HepG2 (cell line): ENCODE results near the gene ZBTB8OS. TPM values are rescaled to one million over a fixed set of nuclear protein-coding genes. Genes with fewer than 3 reads are reported as not detected.

Source experiments
- FOXP1 ChIP-seq, 2 experiments: fragments of 450-650 bp in 1 of 2; IDR thresholded peaks; 2 replicates each; pipeline ENCODE4 v1.6.1; 2017 to 2018; ENCODE audit warnings: antibody characterized with exemption in 1 of 2
- HOXA3 ChIP-seq: sonication (generic); formaldehyde crosslinking; IDR thresholded peaks from 2 replicates; pipeline ENCODE4 v1.5.0; 2020; ENCODE audit warnings: missing genetic modification reagents
- NONO ChIP-seq, 2 experiments: fragments of 450-650 bp in 1 of 2; sonication (generic) in 1 of 2; formaldehyde crosslinking in 1 of 2; IDR thresholded peaks in 1 of 2; conservative IDR thresholded peaks in 1 of 2; 2 replicates each; pipeline versions ENCODE4 v1.6.1 to v1.8.0; 2017 to 2022; ENCODE audit warnings: mild to moderate bottlenecking in 1 of 2, missing genetic modification reagents in 1 of 2, moderate library complexity in 1 of 2
- RBM22 ChIP-seq: fragments of 200-400 bp; formaldehyde crosslinking; optimal IDR thresholded peaks from 2 replicates; pipeline ENCODE3; 2017; ENCODE audit warnings: mild to moderate bottlenecking, low read length, moderate library complexity
- TEAD3 ChIP-seq: optimal IDR thresholded peaks from 2 replicates; pipeline ENCODE3; 2016; ENCODE audit warnings: borderline replicate concordance
- ZNF234 ChIP-seq: sonication (generic); formaldehyde crosslinking; conservative IDR thresholded peaks from 2 replicates; pipeline ENCODE4 v1.5.1; 2020; ENCODE audit warnings: mild to moderate bottlenecking, missing genetic modification reagents
- ZNF30 ChIP-seq: sonication (generic); formaldehyde crosslinking; IDR thresholded peaks from 2 replicates; pipeline ENCODE4 v1.5.0; 2020; ENCODE audit warnings: mild to moderate bottlenecking, missing genetic modification reagents
- polyA plus RNA-seq, 8 experiments: library from polyadenylated mRNA; depleted of rRNA in 3 of 8; stranded (reverse) in 7 of 8; unstranded in 1 of 8; fragments of >200 nt; fragmentation: Illumina TruSeq in 4 of 8; extraction: Trizol in 4 of 8; gene quantifications; 2 replicates each; pipeline versions ENCODE4 v1.2.1 to v1.2.3, GENCODE V29; 2011 to 2016; ENCODE audit warnings: low read depth in 4 of 8, missing spikeins in 1 of 8, mixed read lengths in 1 of 8; ENCODE audit not compliant: insufficient read depth in 1 of 8
- total RNA-seq, 5 experiments: library from RNA; depleted of rRNA; stranded (reverse); fragments of >200 nt; fragmentation: Illumina TruSeq; extraction: Trizol; gene quantifications; 2 replicates each; pipeline ENCODE4 v1.2.3, GENCODE V29; 2016; ENCODE audit warnings: low read depth in 1 of 5
- TF ChIP-seq, protein P1 (sequence below): sonication (generic); formaldehyde crosslinking; IDR thresholded peaks from 2 replicates; pipeline ENCODE4 v1.5.0; 2020; ENCODE audit warnings: missing genetic modification reagents, mild to moderate bottlenecking, borderline replicate concordance
- TF ChIP-seq, protein P2 (sequence below): IDR thresholded peaks from 2 replicates; pipeline ENCODE4 v1.6.1; 2016; ENCODE audit warnings: low read depth, missing genetic modification reagents, missing compliant biosample characterization
- TF ChIP-seq, protein P3 (sequence below): sonication (generic); formaldehyde crosslinking; IDR thresholded peaks from 2 replicates; pipeline ENCODE4 v1.5.0; 2020; ENCODE audit warnings: mild to moderate bottlenecking, missing genetic modification reagents, borderline replicate concordance
- TF ChIP-seq, protein P4 (sequence below): sonication (generic); formaldehyde crosslinking; IDR thresholded peaks from 2 replicates; pipeline ENCODE4; 2020; ENCODE audit warnings: missing genetic modification reagents, mild to moderate bottlenecking, borderline replicate concordance
- TF ChIP-seq, protein P5 (sequence below): sonication (generic); formaldehyde crosslinking; IDR thresholded peaks from 2 replicates; pipeline ENCODE4 v1.4.0; 2020; ENCODE audit warnings: missing genetic modification reagents

Gene ZBTB8OS
- total and polyA plus RNA-seq, 2 of the 13 experiments (the other 11 are each of a cell fraction or from before 2014, with no cell fraction given) = 57.7 to 84.8 TPM

DNA sequence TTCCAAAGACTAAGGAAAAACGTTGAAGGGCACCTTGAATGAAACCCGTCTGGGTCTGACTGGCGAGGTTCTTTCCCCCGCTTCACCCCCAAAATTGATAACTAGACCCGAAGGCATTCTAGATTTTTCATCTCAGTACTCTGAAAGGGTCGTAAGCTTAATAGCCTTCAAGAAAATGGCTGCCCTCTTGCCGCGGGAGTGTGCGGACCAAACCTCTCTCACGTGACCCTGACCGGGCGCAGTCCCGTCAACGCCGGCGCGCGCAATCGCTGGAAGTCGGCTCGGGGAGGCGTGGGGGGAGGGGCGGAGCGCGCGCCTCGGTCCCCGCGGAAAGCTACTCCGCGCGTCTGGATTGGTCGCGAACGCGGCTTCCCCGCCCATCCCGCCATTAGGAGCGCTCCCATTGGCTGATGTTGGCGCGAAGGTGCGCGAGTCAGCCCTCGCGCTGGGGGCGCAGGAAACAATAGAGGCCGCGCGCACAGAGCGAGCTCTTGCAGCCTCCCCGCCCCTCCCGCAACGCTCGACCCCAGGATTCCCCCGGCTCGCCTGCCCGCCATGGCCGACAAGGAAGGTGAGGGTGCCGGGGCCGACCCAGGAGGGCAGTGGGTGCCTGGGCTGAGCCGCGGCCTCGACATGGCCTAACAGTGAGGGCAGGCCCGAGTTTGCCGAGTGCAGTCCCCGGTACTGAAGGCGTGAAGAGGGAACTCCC, 556 bp upstream of the ZBTB8OS start, which contains the start of gene RBBP4 (continued):
- TF ChIP-seq, protein P1, sequence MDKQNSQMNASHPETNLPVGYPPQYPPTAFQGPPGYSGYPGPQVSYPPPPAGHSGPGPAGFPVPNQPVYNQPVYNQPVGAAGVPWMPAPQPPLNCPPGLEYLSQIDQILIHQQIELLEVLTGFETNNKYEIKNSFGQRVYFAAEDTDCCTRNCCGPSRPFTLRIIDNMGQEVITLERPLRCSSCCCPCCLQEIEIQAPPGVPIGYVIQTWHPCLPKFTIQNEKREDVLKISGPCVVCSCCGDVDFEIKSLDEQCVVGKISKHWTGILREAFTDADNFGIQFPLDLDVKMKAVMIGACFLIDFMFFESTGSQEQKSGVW (CRISPR knock-in tag) = peak; percentile 92
- TF ChIP-seq RBM22 (no peak), HOXA3 (CRISPR knock-in tag) (peak; percentile 94), ZNF30 (CRISPR knock-in tag) (peak; percentile 59; the same call in 1 of the 2 replicates), FOXP1 (IDR thresholded peaks at IDR 0.05) (no peak), FOXP1 (CRISPR knock-in tag; IDR thresholded peaks at IDR 0.05) (no peak), NONO (IDR thresholded peaks at IDR 0.05) (no peak), NONO (CRISPR knock-in tag; conservative IDR thresholded peaks at IDR 0.05) (peak; percentile 67), ZNF234 (CRISPR knock-in tag) (peak; percentile 88; the same call in 1 of the 2 replicates), TEAD3 (CRISPR knock-in tag) (no peak)
- TF ChIP-seq, protein P2, sequence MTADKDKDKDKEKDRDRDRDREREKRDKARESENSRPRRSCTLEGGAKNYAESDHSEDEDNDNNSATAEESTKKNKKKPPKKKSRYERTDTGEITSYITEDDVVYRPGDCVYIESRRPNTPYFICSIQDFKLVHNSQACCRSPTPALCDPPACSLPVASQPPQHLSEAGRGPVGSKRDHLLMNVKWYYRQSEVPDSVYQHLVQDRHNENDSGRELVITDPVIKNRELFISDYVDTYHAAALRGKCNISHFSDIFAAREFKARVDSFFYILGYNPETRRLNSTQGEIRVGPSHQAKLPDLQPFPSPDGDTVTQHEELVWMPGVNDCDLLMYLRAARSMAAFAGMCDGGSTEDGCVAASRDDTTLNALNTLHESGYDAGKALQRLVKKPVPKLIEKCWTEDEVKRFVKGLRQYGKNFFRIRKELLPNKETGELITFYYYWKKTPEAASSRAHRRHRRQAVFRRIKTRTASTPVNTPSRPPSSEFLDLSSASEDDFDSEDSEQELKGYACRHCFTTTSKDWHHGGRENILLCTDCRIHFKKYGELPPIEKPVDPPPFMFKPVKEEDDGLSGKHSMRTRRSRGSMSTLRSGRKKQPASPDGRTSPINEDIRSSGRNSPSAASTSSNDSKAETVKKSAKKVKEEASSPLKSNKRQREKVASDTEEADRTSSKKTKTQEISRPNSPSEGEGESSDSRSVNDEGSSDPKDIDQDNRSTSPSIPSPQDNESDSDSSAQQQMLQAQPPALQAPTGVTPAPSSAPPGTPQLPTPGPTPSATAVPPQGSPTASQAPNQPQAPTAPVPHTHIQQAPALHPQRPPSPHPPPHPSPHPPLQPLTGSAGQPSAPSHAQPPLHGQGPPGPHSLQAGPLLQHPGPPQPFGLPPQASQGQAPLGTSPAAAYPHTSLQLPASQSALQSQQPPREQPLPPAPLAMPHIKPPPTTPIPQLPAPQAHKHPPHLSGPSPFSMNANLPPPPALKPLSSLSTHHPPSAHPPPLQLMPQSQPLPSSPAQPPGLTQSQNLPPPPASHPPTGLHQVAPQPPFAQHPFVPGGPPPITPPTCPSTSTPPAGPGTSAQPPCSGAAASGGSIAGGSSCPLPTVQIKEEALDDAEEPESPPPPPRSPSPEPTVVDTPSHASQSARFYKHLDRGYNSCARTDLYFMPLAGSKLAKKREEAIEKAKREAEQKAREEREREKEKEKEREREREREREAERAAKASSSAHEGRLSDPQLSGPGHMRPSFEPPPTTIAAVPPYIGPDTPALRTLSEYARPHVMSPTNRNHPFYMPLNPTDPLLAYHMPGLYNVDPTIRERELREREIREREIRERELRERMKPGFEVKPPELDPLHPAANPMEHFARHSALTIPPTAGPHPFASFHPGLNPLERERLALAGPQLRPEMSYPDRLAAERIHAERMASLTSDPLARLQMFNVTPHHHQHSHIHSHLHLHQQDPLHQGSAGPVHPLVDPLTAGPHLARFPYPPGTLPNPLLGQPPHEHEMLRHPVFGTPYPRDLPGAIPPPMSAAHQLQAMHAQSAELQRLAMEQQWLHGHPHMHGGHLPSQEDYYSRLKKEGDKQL (CRISPR knock-in tag) = no peak
- TF ChIP-seq, protein P3, sequence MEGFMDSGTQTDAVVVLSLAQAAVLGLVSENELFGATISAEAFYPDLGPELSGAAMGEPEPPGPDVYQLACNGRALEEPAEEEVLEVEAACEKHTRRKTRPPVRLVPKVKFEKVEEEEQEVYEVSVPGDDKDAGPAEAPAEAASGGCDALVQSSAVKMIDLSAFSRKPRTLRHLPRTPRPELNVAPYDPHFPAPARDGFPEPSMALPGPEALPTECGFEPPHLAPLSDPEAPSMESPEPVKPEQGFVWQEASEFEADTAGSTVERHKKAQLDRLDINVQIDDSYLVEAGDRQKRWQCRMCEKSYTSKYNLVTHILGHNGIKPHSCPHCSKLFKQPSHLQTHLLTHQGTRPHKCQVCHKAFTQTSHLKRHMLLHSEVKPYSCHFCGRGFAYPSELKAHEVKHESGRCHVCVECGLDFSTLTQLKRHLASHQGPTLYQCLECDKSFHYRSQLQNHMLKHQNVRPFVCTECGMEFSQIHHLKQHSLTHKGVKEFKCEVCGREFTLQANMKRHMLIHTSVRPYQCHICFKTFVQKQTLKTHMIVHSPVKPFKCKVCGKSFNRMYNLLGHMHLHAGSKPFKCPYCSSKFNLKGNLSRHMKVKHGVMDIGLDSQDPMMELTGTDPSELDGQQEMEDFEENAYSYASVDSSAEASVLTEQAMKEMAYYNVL = no peak
- TF ChIP-seq, protein P4, sequence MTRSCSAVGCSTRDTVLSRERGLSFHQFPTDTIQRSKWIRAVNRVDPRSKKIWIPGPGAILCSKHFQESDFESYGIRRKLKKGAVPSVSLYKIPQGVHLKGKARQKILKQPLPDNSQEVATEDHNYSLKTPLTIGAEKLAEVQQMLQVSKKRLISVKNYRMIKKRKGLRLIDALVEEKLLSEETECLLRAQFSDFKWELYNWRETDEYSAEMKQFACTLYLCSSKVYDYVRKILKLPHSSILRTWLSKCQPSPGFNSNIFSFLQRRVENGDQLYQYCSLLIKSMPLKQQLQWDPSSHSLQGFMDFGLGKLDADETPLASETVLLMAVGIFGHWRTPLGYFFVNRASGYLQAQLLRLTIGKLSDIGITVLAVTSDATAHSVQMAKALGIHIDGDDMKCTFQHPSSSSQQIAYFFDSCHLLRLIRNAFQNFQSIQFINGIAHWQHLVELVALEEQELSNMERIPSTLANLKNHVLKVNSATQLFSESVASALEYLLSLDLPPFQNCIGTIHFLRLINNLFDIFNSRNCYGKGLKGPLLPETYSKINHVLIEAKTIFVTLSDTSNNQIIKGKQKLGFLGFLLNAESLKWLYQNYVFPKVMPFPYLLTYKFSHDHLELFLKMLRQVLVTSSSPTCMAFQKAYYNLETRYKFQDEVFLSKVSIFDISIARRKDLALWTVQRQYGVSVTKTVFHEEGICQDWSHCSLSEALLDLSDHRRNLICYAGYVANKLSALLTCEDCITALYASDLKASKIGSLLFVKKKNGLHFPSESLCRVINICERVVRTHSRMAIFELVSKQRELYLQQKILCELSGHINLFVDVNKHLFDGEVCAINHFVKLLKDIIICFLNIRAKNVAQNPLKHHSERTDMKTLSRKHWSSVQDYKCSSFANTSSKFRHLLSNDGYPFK = peak; percentile 49; the same call in 1 of the 2 replicates
- TF ChIP-seq, protein P5, sequence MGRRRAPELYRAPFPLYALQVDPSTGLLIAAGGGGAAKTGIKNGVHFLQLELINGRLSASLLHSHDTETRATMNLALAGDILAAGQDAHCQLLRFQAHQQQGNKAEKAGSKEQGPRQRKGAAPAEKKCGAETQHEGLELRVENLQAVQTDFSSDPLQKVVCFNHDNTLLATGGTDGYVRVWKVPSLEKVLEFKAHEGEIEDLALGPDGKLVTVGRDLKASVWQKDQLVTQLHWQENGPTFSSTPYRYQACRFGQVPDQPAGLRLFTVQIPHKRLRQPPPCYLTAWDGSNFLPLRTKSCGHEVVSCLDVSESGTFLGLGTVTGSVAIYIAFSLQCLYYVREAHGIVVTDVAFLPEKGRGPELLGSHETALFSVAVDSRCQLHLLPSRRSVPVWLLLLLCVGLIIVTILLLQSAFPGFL = no peak
